ENCODE measurements around the gene PRPSAP1.
A peak's percentile ranks its signal among the peaks of the same experiment; 100 is the strongest.

The PRPSAP1 gene

DNA sequence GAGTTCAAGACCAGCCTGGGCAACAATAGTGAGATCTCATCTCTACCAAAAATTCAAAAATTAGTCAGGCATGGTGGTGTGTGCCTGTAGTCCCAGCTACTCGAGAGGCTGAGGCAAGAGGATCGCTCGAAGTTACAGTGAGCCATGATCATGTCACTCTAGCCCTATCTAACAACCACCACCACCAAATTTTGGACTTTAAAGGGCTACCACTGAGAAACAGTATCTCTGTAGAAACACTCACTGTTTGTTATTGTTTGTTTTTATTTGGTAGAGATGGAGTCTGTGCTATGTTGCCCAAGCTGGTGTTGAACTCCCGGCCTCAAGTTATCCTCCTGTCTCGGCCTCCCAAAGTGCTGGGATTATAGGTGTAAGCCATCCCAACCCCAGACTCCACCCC, 89.8 kb downstream of the PRPSAP1 start:
- no peak for TF ChIP-seq ZBTB7A (IDR thresholded peaks at IDR 0.05; ENCODE audit: low read depth)
- no peak for TF ChIP-seq CREB1 (IDR thresholded peaks at IDR 0.05; ENCODE audit: low read depth)
- TF ChIP-seq TAF1 (IDR thresholded peaks at IDR 0.05; ENCODE audit: low read depth), result no peak
- TF ChIP-seq YY1 (IDR thresholded peaks at IDR 0.05; ENCODE audit: low read depth), result no peak
- no peak for TF ChIP-seq EP300 (IDR thresholded peaks at IDR 0.05; ENCODE audit: borderline replicate concordance)
- no peak for TF ChIP-seq EGR1 (IDR thresholded peaks at IDR 0.05)
- no peak for TF ChIP-seq FOXM1 (IDR thresholded peaks at IDR 0.05; ENCODE audit: borderline replicate concordance, low read depth)
- TF ChIP-seq TEAD4 (IDR thresholded peaks at IDR 0.05), result no peak
- TF ChIP-seq, protein P1, sequence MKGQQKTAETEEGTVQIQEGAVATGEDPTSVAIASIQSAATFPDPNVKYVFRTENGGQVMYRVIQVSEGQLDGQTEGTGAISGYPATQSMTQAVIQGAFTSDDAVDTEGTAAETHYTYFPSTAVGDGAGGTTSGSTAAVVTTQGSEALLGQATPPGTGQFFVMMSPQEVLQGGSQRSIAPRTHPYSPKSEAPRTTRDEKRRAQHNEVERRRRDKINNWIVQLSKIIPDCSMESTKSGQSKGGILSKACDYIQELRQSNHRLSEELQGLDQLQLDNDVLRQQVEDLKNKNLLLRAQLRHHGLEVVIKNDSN (IDR thresholded peaks at IDR 0.05), result no peak
- no peak for TF ChIP-seq RAD21 (IDR thresholded peaks at IDR 0.05; ENCODE audit: low read depth)

DNA sequence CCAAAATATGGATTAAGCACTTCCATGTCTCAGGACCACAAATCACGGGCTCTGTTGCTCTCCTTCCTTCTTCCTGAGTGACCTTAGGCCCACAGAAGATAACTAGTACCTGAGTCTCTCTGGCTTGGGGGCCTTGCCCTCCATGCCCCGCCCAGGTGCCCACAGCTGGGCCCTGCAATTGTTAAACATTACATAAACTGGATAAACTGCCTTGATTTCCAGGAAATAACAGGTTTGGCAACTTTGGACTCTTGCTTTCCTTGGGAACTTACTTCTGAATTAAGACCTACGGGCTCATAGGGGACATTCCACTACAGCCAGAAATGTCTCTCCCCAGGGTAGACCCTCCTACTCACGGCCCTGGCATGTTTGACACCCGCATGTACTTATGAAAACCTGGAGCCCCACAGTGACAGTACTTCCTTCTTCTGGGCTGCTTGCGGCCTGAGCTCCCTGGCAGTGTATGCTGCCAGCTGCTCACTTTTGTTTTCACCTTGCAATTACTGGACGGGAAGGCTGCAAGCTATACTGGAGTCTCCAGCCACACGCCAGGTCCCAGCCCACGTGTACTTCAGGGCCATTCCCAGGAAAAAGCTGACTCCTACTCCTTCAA, 90.9 kb downstream of the PRPSAP1 start:
- TF ChIP-seq CEBPB (IDR thresholded peaks at IDR 0.05) (no peak), CREB1 (IDR thresholded peaks at IDR 0.05; ENCODE audit: low read depth) (no peak), ZBTB7A (IDR thresholded peaks at IDR 0.05; ENCODE audit: low read depth) (no peak), TCF12 (IDR thresholded peaks at IDR 0.05; ENCODE audit: low read depth) (no peak), YY1 (IDR thresholded peaks at IDR 0.05; ENCODE audit: low read depth) (no peak), FOXM1 (IDR thresholded peaks at IDR 0.05; ENCODE audit: borderline replicate concordance, low read depth) (0 out of 2 replicates have a peak, but pooled peaks have one; percentile 22), EGR1 (IDR thresholded peaks at IDR 0.05) (no peak)
- TF ChIP-seq, protein P2, sequence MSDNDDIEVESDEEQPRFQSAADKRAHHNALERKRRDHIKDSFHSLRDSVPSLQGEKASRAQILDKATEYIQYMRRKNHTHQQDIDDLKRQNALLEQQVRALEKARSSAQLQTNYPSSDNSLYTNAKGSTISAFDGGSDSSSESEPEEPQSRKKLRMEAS (IDR thresholded peaks at IDR 0.05), result peak; percentile 18; the same call in 1 of the 2 replicates

DNA sequence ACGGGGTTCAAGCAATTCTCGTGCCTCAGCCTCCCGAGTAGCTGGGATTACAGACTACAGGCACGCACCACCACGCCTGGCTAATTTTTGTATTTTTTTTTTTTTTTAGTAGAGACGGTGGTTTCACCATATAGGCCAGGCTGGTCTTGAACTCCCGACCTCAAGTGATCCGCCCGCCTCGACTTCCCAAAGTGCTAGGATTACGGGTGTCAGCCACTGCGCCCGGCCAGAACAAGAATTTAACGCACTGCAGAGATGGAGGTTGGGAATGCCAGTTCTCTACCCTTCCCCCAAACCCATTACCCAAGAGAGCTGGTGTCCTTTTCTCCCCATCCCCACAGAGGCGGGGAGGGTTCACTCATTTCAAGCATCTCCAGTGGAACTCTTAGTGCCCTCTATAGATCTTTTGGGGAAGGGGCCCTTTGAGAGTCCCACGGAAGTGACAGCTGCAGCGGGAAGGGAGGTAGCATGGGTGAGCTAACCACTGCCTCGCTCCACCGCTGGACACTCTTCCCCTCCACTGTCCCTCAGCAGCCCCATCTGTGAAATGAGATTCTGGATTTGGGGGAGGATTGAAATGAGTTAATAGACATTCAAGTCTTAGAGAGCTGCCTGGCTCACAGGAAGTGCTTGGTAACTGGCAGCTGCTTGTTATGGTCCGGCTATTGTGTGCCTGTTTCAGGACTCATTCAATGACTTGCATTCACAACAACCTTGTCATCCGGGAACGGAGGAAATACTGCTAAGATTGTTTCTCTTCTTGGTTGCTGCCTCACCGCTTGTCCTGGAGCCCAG, 92.1 kb downstream of the PRPSAP1 start:
- TF ChIP-seq TEAD4 (IDR thresholded peaks at IDR 0.05) (no peak), EGR1 (IDR thresholded peaks at IDR 0.05) (no peak), ZBTB7A (IDR thresholded peaks at IDR 0.05; ENCODE audit: low read depth) (no peak), CEBPB (IDR thresholded peaks at IDR 0.05) (no peak), EP300 (IDR thresholded peaks at IDR 0.05; ENCODE audit: borderline replicate concordance) (no peak), RAD21 (IDR thresholded peaks at IDR 0.05; ENCODE audit: low read depth) (no peak), TCF12 (IDR thresholded peaks at IDR 0.05; ENCODE audit: low read depth) (no peak), YY1 (IDR thresholded peaks at IDR 0.05; ENCODE audit: low read depth) (no peak), FOXM1 (IDR thresholded peaks at IDR 0.05; ENCODE audit: borderline replicate concordance, low read depth) (no peak)
- TF ChIP-seq, protein P1 (IDR thresholded peaks at IDR 0.05), result no peak
- TF ChIP-seq, protein P2 (IDR thresholded peaks at IDR 0.05), result no peak

DNA sequence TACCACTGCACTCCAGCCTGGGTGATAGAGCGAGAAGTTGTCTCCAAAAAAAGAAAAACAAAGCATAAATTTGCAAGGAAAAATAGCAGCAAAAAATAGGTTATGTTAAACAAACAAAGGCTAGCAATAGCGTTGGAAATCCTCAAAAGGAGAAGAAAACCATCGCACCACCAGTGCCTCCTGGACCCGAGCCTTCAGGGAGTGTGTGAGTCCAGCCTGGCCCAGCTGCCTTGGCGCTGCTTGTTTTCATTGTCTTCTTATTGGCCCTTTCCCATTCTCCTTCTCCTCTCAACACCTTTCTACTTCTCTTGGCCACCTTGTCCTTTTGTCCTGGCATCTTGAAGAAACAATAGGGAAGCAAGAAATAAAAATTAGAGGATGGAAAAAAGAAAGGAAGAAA, 93.0 kb downstream of the PRPSAP1 start:
- no peak for TF ChIP-seq TCF12 (IDR thresholded peaks at IDR 0.05; ENCODE audit: low read depth)
- no peak for TF ChIP-seq EGR1 (IDR thresholded peaks at IDR 0.05)

DNA sequence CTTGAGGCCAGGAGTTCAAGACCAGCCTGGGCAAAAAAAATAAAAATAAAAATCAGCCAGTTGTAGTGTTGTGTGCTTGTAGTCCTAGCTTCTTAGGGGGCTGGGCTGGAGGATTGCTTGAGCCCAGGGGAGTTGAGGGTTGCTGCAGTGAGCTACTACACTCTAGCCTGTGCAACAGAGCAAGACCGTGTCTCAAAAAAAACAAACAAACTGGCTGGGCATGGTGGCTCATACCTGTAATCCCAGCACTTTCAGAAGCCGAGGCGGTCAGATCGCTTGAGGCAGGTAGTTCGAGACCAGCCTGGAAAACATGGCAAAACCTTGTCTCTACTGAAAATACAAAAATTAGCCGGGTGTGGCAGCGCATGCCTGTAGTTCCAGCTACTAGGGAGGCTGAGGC, 93.5 kb downstream of the PRPSAP1 start:
- TF ChIP-seq EGR1 (IDR thresholded peaks at IDR 0.05), result no peak
- TF ChIP-seq NFIC (IDR thresholded peaks at IDR 0.05), result no peak
- no peak for TF ChIP-seq TCF12 (IDR thresholded peaks at IDR 0.05; ENCODE audit: low read depth)
- TF ChIP-seq RAD21 (IDR thresholded peaks at IDR 0.05; ENCODE audit: low read depth), result no peak
- TF ChIP-seq, protein P2 (IDR thresholded peaks at IDR 0.05), result no peak
- no peak for TF ChIP-seq CREB1 (IDR thresholded peaks at IDR 0.05; ENCODE audit: low read depth)
- TF ChIP-seq, protein P3, sequence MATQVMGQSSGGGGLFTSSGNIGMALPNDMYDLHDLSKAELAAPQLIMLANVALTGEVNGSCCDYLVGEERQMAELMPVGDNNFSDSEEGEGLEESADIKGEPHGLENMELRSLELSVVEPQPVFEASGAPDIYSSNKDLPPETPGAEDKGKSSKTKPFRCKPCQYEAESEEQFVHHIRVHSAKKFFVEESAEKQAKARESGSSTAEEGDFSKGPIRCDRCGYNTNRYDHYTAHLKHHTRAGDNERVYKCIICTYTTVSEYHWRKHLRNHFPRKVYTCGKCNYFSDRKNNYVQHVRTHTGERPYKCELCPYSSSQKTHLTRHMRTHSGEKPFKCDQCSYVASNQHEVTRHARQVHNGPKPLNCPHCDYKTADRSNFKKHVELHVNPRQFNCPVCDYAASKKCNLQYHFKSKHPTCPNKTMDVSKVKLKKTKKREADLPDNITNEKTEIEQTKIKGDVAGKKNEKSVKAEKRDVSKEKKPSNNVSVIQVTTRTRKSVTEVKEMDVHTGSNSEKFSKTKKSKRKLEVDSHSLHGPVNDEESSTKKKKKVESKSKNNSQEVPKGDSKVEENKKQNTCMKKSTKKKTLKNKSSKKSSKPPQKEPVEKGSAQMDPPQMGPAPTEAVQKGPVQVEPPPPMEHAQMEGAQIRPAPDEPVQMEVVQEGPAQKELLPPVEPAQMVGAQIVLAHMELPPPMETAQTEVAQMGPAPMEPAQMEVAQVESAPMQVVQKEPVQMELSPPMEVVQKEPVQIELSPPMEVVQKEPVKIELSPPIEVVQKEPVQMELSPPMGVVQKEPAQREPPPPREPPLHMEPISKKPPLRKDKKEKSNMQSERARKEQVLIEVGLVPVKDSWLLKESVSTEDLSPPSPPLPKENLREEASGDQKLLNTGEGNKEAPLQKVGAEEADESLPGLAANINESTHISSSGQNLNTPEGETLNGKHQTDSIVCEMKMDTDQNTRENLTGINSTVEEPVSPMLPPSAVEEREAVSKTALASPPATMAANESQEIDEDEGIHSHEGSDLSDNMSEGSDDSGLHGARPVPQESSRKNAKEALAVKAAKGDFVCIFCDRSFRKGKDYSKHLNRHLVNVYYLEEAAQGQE (IDR thresholded peaks at IDR 0.05; ENCODE audit: low read depth), result no peak
- TF ChIP-seq TEAD4 (IDR thresholded peaks at IDR 0.05), result no peak
- TF ChIP-seq, protein P1 (IDR thresholded peaks at IDR 0.05), result no peak
- TF ChIP-seq EP300 (IDR thresholded peaks at IDR 0.05; ENCODE audit: borderline replicate concordance), result no peak
- no peak for TF ChIP-seq TAF1 (IDR thresholded peaks at IDR 0.05; ENCODE audit: low read depth)
- no peak for TF ChIP-seq ZBTB7A (IDR thresholded peaks at IDR 0.05; ENCODE audit: low read depth)
